OCI-LY7 (cell line): ENCODE results near the gene PCDHB2. TPM values are rescaled to one million over a fixed set of nuclear protein-coding genes. Genes with fewer than 3 reads are reported as not detected.

Source experiments
- BruUV-seq: library from RNA; stranded (reverse); fragments of 400-500 nt; replicated peaks from 2 replicates; lab custom pipeline; 2021; lab: Mats Ljungman, UMichigan
- CTCF ChIA-PET: fragments of 300-600 bp; sonication (Branson Sonifier 250); formaldehyde crosslinking; loops from one replicate; lab custom pipeline; 2022; ENCODE audit warnings: antibody characterized with exemption; ENCODE audit not compliant: unreplicated experiment; lab: Charles Lee
- POLR2A ChIA-PET: fragments of 300-600 bp; sonication (Branson Sonifier 250); formaldehyde crosslinking; loops from one replicate; lab custom pipeline; 2022; ENCODE audit warnings: antibody characterized with exemption; lab: Charles Lee
- DNase-seq: peaks from one replicate; pipeline ENCODE4 v3.0.0-alpha.2; 2015; ENCODE audit warnings: low spot score
- H2AFZ ChIP-seq: fragments of 200-600 bp; sonication (generic), shearing (Covaris generic); 2 replicates; pipeline ENCODE4 v1.6.1; 2014; ENCODE audit warnings: mild to moderate bottlenecking, antibody characterized with exemption, low read length, moderate library complexity
- H3K27ac ChIP-seq: fragments of 200-600 bp; sonication (generic); 2 replicates; pipeline ENCODE4 v1.5.1; 2014; ENCODE audit warnings: mixed run types, low read depth, mild to moderate bottlenecking, moderate library complexity, low read length, inconsistent platforms; ENCODE audit not compliant: poor library complexity, severe bottlenecking
- H3K36me3 ChIP-seq: fragments of 200-600 bp; sonication (generic); 2 replicates; pipeline ENCODE4 v1.6.1; 2014; ENCODE audit warnings: mild to moderate bottlenecking, antibody characterized with exemption, low read length, moderate library complexity, mixed read lengths; ENCODE audit not compliant: insufficient read depth
- H3K4me1 ChIP-seq: fragments of 200-600 bp; sonication (generic); 2 replicates; pipeline ENCODE4 v1.5.1; 2014; ENCODE audit warnings: mild to moderate bottlenecking, low read length; ENCODE audit not compliant: insufficient read depth, poor library complexity, severe bottlenecking
- H3K4me2 ChIP-seq: fragments of 200-600 bp; sonication (generic); 2 replicates; pipeline ENCODE4 v1.6.1; 2014; ENCODE audit warnings: mild to moderate bottlenecking, low read length
- H3K4me3 ChIP-seq: fragments of 200-600 bp; sonication (generic); 2 replicates; pipeline ENCODE4 v1.5.1; 2014; ENCODE audit warnings: mild to moderate bottlenecking, low read depth, low read length; ENCODE audit not compliant: poor library complexity, severe bottlenecking
- H3K79me2 ChIP-seq: fragments of 200-600 bp; sonication (generic); 2 replicates; pipeline ENCODE4 v1.6.1; 2016; ENCODE audit warnings: low read depth, mild to moderate bottlenecking, low read length, moderate library complexity, mixed read lengths; ENCODE audit not compliant: insufficient read depth
- H3K9me2 ChIP-seq: fragments of 200-600 bp; sonication (generic); 2 replicates; pipeline ENCODE4 v1.6.1; 2016; ENCODE audit warnings: mild to moderate bottlenecking, low read length, mixed read lengths; ENCODE audit not compliant: insufficient read depth
- H3K9me3 ChIP-seq: fragments of 200-600 bp; sonication (generic); 2 replicates; pipeline ENCODE4 v1.6.1; 2014; ENCODE audit warnings: mild to moderate bottlenecking, mixed run types, low read length, mixed read lengths
- H4K20me1 ChIP-seq: fragments of 200-600 bp; sonication (generic); 2 replicates; pipeline ENCODE4 v1.6.1; 2014; ENCODE audit warnings: mild to moderate bottlenecking, antibody characterized with exemption, low read length, moderate library complexity, mixed read lengths; ENCODE audit not compliant: insufficient read depth
- CTCF ChIP-seq: fragments of 200-600 bp; sonication (generic); conservative IDR thresholded peaks from 2 replicates; pipeline ENCODE4 v1.5.1; 2014; ENCODE audit warnings: mild to moderate bottlenecking, antibody characterized with exemption, low read length, moderate library complexity, mixed read lengths
- EZH2phosphoT487 ChIP-seq: fragments of 200-600 bp; sonication (generic); IDR thresholded peaks from 2 replicates; pipeline ENCODE4 v1.6.1; 2018; ENCODE audit warnings: low read depth, borderline replicate concordance, mild to moderate bottlenecking, mixed run types, antibody characterized with exemption, low read length, moderate library complexity, mixed read lengths
- intact Hi-C: fragments of 100-400 bp; cut with micrococcal nuclease; formaldehyde crosslinking; loops from one replicate; pipeline ENCODE4 v1.10.0; 2022; ENCODE audit not compliant: unreplicated experiment
- total RNA-seq, 2 experiments: library from RNA; depleted of rRNA in 1 of 2; stranded (reverse); fragments of >200 nt in 1 of 2; shearing (Covaris generic) in 1 of 2; gene quantifications; 2 replicates each; pipeline ENCODE4 v1.2.3, GENCODE V29; 2014 to 2022

Gene PCDHB2
- total RNA-seq, 2 experiments from 2014 or later: not detected

- Histone ChIP-seq H3K79me2 (no peaks in the 10 kb centered on the region), H3K4me3 (no peak overlapping the region), H2AFZ (no peak overlapping the region), H4K20me1 (no peaks in the 10 kb centered on the region), H3K4me2 (no peak overlapping the region), H3K36me3 (no peaks in the 10 kb centered on the region), H3K9me2 (no peaks in the 10 kb centered on the region), H3K9me3 (no peaks in the 10 kb centered on the region), H3K27ac (no peak overlapping the region), H3K4me1 (no peaks in the 10 kb centered on the region)
- intact Hi-C loops: no loop called here
- CTCF ChIA-PET: no interaction called here
- BruUV-seq: no TSS peak
- POLR2A ChIA-PET: no interaction called here
- TF ChIP-seq EZH2phosphoT487 (no peak), CTCF (no peak)
- DNase-seq: no peak
Measured at GRCh38 chr5:141105350-141105749, 10.9 kb downstream of the PCDHB2 start.

DNA sequence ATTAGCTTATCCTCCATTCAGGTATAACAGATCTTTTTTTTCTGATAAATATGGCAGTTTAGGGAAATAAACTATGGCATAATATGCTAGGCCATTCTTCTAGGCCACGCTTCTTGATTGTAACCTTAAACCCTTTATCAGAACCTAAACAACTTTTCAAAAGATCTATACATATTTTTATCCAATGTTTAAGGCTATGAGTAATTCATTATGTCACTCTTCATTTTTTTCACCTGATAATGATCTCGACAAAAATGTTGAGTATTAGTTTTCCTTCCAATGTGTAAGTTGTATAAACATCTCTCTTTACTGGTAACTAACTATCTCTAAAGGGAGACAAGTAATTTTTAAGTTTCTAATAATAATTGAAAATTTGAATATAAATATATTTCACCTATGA, 24.8 kb downstream of the PCDHB2 start:
- POLR2A ChIA-PET: interaction anchor here (0.7 kb wide), 1 partner anchor 648 kb away, joined by 3 read pairs; no protein-coding TSS in a partner anchor
- no peak overlapping the region for H3K4me3 ChIP-seq
- no peak overlapping the region for H3K27ac ChIP-seq
- intact Hi-C loops: no loop called here
- H3K79me2 ChIP-seq: no peaks in the 10 kb centered on the region
- H3K36me3 ChIP-seq: no peaks in the 10 kb centered on the region
- CTCF ChIA-PET: no interaction called here
- no peaks in the 10 kb centered on the region for H4K20me1 ChIP-seq
- H3K9me3 ChIP-seq: no peaks in the 10 kb centered on the region
- H3K9me2 ChIP-seq: no peaks in the 10 kb centered on the region
- H2AFZ ChIP-seq: no peak overlapping the region
- BruUV-seq: no TSS peak
- H3K4me1 ChIP-seq: no peaks in the 10 kb centered on the region
- no peak overlapping the region for H3K4me2 ChIP-seq
- TF ChIP-seq EZH2phosphoT487: no peak
- no peak for TF ChIP-seq CTCF
- no peak for DNase-seq

DNA sequence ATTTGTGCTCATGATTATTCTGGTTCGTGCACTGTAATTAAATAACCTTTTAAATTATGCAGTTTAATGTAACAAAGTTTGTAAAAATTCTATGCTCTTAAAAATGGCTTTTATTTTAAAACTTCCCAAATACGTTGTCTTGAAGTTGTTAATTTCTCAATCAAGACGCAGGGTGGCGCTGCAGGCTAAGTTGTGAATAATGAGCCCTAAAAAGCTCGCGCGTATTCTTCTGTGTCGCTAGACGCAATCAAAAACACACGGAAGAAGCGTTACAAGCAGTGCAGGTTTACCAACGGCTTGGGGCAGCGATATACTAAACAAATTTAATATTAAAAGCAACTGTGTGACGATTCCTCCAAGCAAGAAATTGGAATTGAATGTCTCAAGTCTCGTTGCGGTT, 27.1 kb downstream of the PCDHB2 start, which contains the start of gene PCDHB4:
TSS of gene PCDHB4 (plus strand) at position 256 of the 400 bp plus-strand sequence. CDS start 181 bp downstream, outside the sequence.
- BruUV-seq: no TSS peak
- Histone ChIP-seq H3K27ac (no peak within 1 kb of the TSS), H4K20me1 (no peaks in the 10 kb centered on the region), H3K4me1 (no peaks in the 10 kb centered on the region), H3K9me3 (no peaks in the 10 kb centered on the region), H3K9me2 (no peaks in the 10 kb centered on the region), H3K4me2 (no peak within 1 kb of the TSS), H3K4me3 (no peak within 1 kb of the TSS), H3K79me2 (no peaks in the 10 kb centered on the region), H3K36me3 (no peaks in the 10 kb centered on the region), H2AFZ (no peak within 1 kb of the TSS)
- no peak for DNase-seq
- ChIA-PET CTCF (no interaction called here), POLR2A (no interaction called here)
- intact Hi-C loops: no loop called here
- TF ChIP-seq CTCF (no peak), EZH2phosphoT487 (no peak)
